Left lung (tissue), 10 donors: Measurements from ENCODE around the gene NSD2. TPM values are rescaled to one million over a fixed set of nuclear protein-coding genes. Genes with fewer than 3 reads are reported as not detected.
"Not testable (repeated sequence)": the region's sequence is repeated elsewhere in the genome, so short reads cannot be mapped to it uniquely, and the experiment has no call there.

Experiments
- ATAC-seq: fragments of 200-7000 bp; cut with Tn5 transposase; one replicate; pipeline ENCODE4 v1.9.1; 2020; ENCODE audit warnings: moderate library complexity
- DNase-seq, 4 donors: peaks; one replicate each; pipeline ENCODE4 v3.0.0-alpha.2; 2013 to 2020
- H3K27ac ChIP-seq, 2 donors: fragments of 200-600 bp; sonication (generic) in 1 of 2; one replicate each; pipeline versions ENCODE4 v1.5.0 to v1.8.0; 2020 to 2021
- H3K27me3 ChIP-seq, 2 donors: fragments of 200-600 bp; sonication (generic) in 1 of 2; one replicate each; pipeline versions ENCODE4 v1.5.0 to v1.8.0; 2020 to 2021
- H3K36me3 ChIP-seq, 2 donors: fragments of 200-600 bp; sonication (generic) in 1 of 2; one replicate each; pipeline versions ENCODE4 v1.5.0 to v1.8.0; 2020 to 2021
- H3K4me1 ChIP-seq, 2 donors: fragments of 200-600 bp; one replicate each; pipeline ENCODE4 v1.8.0; 2021
- H3K4me3 ChIP-seq, 2 donors: fragments of 200-600 bp; sonication (generic) in 1 of 2; one replicate each; pipeline versions ENCODE4 v1.5.0 to v1.8.0; 2020 to 2021; ENCODE audit warnings: mild to moderate bottlenecking in 1 of 2
- H3K9me3 ChIP-seq, 2 donors: fragments of 200-600 bp; sonication (generic) in 1 of 2; one replicate each; pipeline versions ENCODE4 v1.5.0 to v1.8.0; 2020 to 2021
- CTCF ChIP-seq, 2 donors: fragments of 200-600 bp; sonication (generic) in 1 of 2; IDR thresholded peaks; one replicate each; pipeline versions ENCODE4 v1.5.0 to v1.8.0; 2021; ENCODE audit warnings: antibody characterized with exemption in 2 of 2
- intact Hi-C, 2 donors: fragments of 100-400 bp; cut with DNase I; formaldehyde crosslinking; loops; one replicate each; pipeline versions ENCODE4 v1.11.2 to v1.14.2; 2022
- polyA plus RNA-seq, 6 donors: library from polyadenylated mRNA; unstranded; fragments of 120-200 nt; gene quantifications; one replicate each; pipeline ENCODE4 v1.2.1, GENCODE V29; 2013; ENCODE audit not compliant: insufficient read length in 6 of 6
- total RNA-seq, 2 donors: library from RNA; stranded (reverse); fragmentation: NEBNext Ultra II Directional; extraction: Animal tissue kit (Norgen Biotek cat#: 25700); gene quantifications; one replicate each; pipeline ENCODE4 v1.2.1, GENCODE V29; 2021
- donor health status: DM: no; HTN: yes; CAD: no.
- donor health status: DM: no; HTN: no; CAD: no.

NSD2 gene
- total and polyA plus RNA-seq, 8 donors = 53.6 to 93.8 (median 80.0) TPM

- Histone ChIP-seq H3K27me3 (no peaks in the 10 kb centered on the region), H3K4me3 (no peak overlapping the region), H3K4me1 (peaks cover 0 to 29% of the 10 kb centered on the region in 2 donors), H3K36me3 (no peaks in the 10 kb centered on the region), H3K9me3 (no peaks in the 10 kb centered on the region), H3K27ac (no peak overlapping the region)
- DNase-seq = peak in 1 of 4 donors; percentile 13
- intact Hi-C loops = no loop called here
- TF ChIP-seq CTCF (IDR thresholded peaks at IDR 0.05) = no peak
- no peak for ATAC-seq
These were observed 140.4 kb downstream of the NSD2 start for GRCh38 chr4:2011583-2011982.

GRCh38 chr4:2015008-2015407, 143.8 kb downstream of the NSD2 start:
- Histone ChIP-seq H3K9me3 (no peaks in the 10 kb centered on the region), H3K4me3 (no peak overlapping the region), H3K27me3 (peaks cover 0 to 24% of the 10 kb centered on the region in 2 donors), H3K27ac (no peak overlapping the region), H3K36me3 (no peaks in the 10 kb centered on the region), H3K4me1 (peaks cover 0 to 9% of the 10 kb centered on the region in 2 donors)
- TF ChIP-seq CTCF (IDR thresholded peaks at IDR 0.05) = no peak
- no peak for ATAC-seq
- intact Hi-C loops = no loop called here
- DNase-seq = no peak

GRCh38 chr4:2021358-2022018, 150.3 kb downstream of the NSD2 start:
- H3K27me3 ChIP-seq = peaks cover 9 to 67% of the 10 kb centered on the region in 2 donors
- H3K4me1 ChIP-seq, ATAC-seq, intact Hi-C loops, H3K9me3 ChIP-seq, DNase-seq, H3K36me3 ChIP-seq, H3K27ac ChIP-seq, H3K4me3 ChIP-seq: not testable (repeated sequence)

GRCh38 chr4:2024683-2025082, 153.5 kb downstream of the NSD2 start:
- TF ChIP-seq CTCF (IDR thresholded peaks at IDR 0.05) = no peak
- Histone ChIP-seq H3K27ac (no peak overlapping the region), H3K4me3 (no peak overlapping the region), H3K27me3 (peaks cover 9 to 57% of the 10 kb centered on the region in 2 donors), H3K36me3 (no peaks in the 10 kb centered on the region), H3K9me3 (peaks cover 0 to 3% of the 10 kb centered on the region in 2 donors), H3K4me1 (no peaks in the 10 kb centered on the region)
- no peak for DNase-seq
- no peak for ATAC-seq
- intact Hi-C loops = no loop called here

GRCh38 chr4:2025817-2026216, 154.6 kb downstream of the NSD2 start:
- peaks cover 0 to 3% of the 10 kb centered on the region in 2 donors for H3K9me3 ChIP-seq
- intact Hi-C loops = no loop called here

GRCh38 chr4:2027120-2027519, 155.9 kb downstream of the NSD2 start:
- H3K27ac ChIP-seq, H3K9me3 ChIP-seq, H3K36me3 ChIP-seq, intact Hi-C loops, ATAC-seq, H3K4me1 ChIP-seq, DNase-seq, H3K4me3 ChIP-seq: not testable (repeated sequence)
- H3K27me3 ChIP-seq = peaks cover 7 to 48% of the 10 kb centered on the region in 2 donors

More at GRCh38 chr4:2025817-2026216, 154.6 kb downstream of the NSD2 start:
- TF ChIP-seq CTCF (IDR thresholded peaks at IDR 0.05) = no peak
- H3K27ac ChIP-seq = no peak overlapping the region
- H3K36me3 ChIP-seq = no peaks in the 10 kb centered on the region
- no peak overlapping the region for H3K4me3 ChIP-seq
- ATAC-seq (no peak), DNase-seq (no peak)
- H3K27me3 ChIP-seq = peaks cover 9 to 50% of the 10 kb centered on the region in 2 donors
- H3K4me1 ChIP-seq = no peaks in the 10 kb centered on the region

GRCh38 chr4:2031161-2031560, 160.0 kb downstream of the NSD2 start:
- H3K36me3 ChIP-seq, DNase-seq, H3K27ac ChIP-seq, ATAC-seq, H3K9me3 ChIP-seq, H3K4me1 ChIP-seq, intact Hi-C loops, H3K4me3 ChIP-seq: not testable (repeated sequence)
- peaks cover 0 to 53% of the 10 kb centered on the region in 2 donors for H3K27me3 ChIP-seq
